Astrocyte (in vitro differentiated cells and primary cell): ENCODE data around the gene CACNA2D1. TPM values are rescaled to one million over a fixed set of nuclear protein-coding genes. Genes with fewer than 3 reads are reported as not detected.

Source experiments
- DNase-seq: peaks from one replicate; pipeline ENCODE4 v3.0.0-alpha.2; 2010; ENCODE audit warnings: low read depth
- FAIRE-seq: peaks from 2 replicates; lab custom pipeline; 2011; peaks lifted over from hg19 to GRCh38; lab: Jason Lieb, UNC
- H2AFZ ChIP-seq: 2 replicates; pipeline ENCODE4 v1.6.0; 2012; ENCODE audit warnings: low read depth, low read length, inconsistent platforms
- H3K27ac ChIP-seq: 2 replicates; pipeline ENCODE4 v1.5.1; 2011; ENCODE audit warnings: low read depth, low read length, inconsistent platforms
- H3K27me3 ChIP-seq: 2 replicates; pipeline ENCODE4 v1.6.0; 2011; ENCODE audit warnings: low read length, inconsistent platforms; ENCODE audit not compliant: insufficient read depth
- H3K36me3 ChIP-seq: 2 replicates; pipeline ENCODE4 v1.5.1; 2011; ENCODE audit warnings: low read length, inconsistent platforms; ENCODE audit not compliant: insufficient read depth
- H3K4me1 ChIP-seq: 2 replicates; pipeline ENCODE4 v1.5.1; 2011; ENCODE audit warnings: low read length, inconsistent platforms; ENCODE audit not compliant: insufficient read depth
- H3K4me2 ChIP-seq: 2 replicates; pipeline ENCODE4 v1.6.0; 2012; ENCODE audit warnings: low read length, inconsistent platforms
- H3K4me3 ChIP-seq: 2 replicates; pipeline ENCODE4 v1.5.1; 2011; ENCODE audit warnings: low read depth, mild to moderate bottlenecking, low read length, inconsistent platforms; ENCODE audit not compliant: insufficient read depth
- H3K79me2 ChIP-seq: 2 replicates; pipeline ENCODE4 v1.6.0; 2012; ENCODE audit warnings: mild to moderate bottlenecking, low read length, inconsistent platforms; ENCODE audit not compliant: insufficient read depth
- H3K9ac ChIP-seq: 2 replicates; pipeline ENCODE4 v1.6.0; 2012; ENCODE audit warnings: mild to moderate bottlenecking, low read length, inconsistent platforms
- H3K9me3 ChIP-seq: 2 replicates; pipeline ENCODE4 v1.5.1; 2012; ENCODE audit warnings: low read depth, mild to moderate bottlenecking, low read length, inconsistent platforms; ENCODE audit not compliant: insufficient read depth
- H4K20me1 ChIP-seq: 2 replicates; pipeline ENCODE4 v1.6.0; 2012; ENCODE audit warnings: low read length, inconsistent platforms; ENCODE audit not compliant: insufficient read depth
- H3K27ac Mint-ChIP-seq: one replicate; pipeline ENCODE4 v1.8.0; 2021; ENCODE audit warnings: mild to moderate bottlenecking, mixed read lengths; ENCODE audit not compliant: unreplicated experiment
- H3K27me3 Mint-ChIP-seq: one replicate; pipeline ENCODE4 v1.8.0; 2021; ENCODE audit warnings: low read depth, mixed read lengths; ENCODE audit not compliant: unreplicated experiment
- H3K36me3 Mint-ChIP-seq: one replicate; pipeline ENCODE4 v1.8.0; 2021; ENCODE audit warnings: low read depth, mixed read lengths; ENCODE audit not compliant: unreplicated experiment
- H3K4me1 Mint-ChIP-seq: one replicate; pipeline ENCODE4 v1.8.0; 2021; ENCODE audit warnings: low read depth, mixed read lengths; ENCODE audit not compliant: unreplicated experiment
- H3K4me3 Mint-ChIP-seq: one replicate; pipeline ENCODE4 v1.8.0; 2021; ENCODE audit warnings: mild to moderate bottlenecking, moderate library complexity, mixed read lengths; ENCODE audit not compliant: unreplicated experiment
- H3K9me3 Mint-ChIP-seq: one replicate; pipeline ENCODE4 v1.8.0; 2021; ENCODE audit warnings: mild to moderate bottlenecking, mixed read lengths; ENCODE audit not compliant: unreplicated experiment
- CTCF ChIP-seq: IDR thresholded peaks from 2 replicates; pipeline ENCODE4 v1.5.1; 2011; ENCODE audit warnings: low read depth, mild to moderate bottlenecking, inconsistent platforms, low read length, moderate library complexity; ENCODE audit not compliant: insufficient read depth
- EZH2 ChIP-seq: IDR thresholded peaks from 2 replicates; pipeline ENCODE4 v1.6.1; 2012; ENCODE audit warnings: mild to moderate bottlenecking, low read length, inconsistent platforms; ENCODE audit not compliant: insufficient read depth
- total RNA-seq: library from RNA; stranded (reverse); gene quantifications from 2 replicates; pipeline ENCODE4 v1.2.1, GENCODE V29; 2021

CACNA2D1 gene
- total RNA-seq, 1 donor from 2014 or later, result 53.4 TPM

- no peaks in the 10 kb centered on the region for H3K27me3 Mint-ChIP-seq
- no peak for DNase-seq
- Histone ChIP-seq H2AFZ (no peak overlapping the region), H3K27me3 (no peaks in the 10 kb centered on the region), H3K4me2 (no peak overlapping the region), H3K4me3 (no peak overlapping the region), H3K79me2 (no peaks in the 10 kb centered on the region), H3K36me3 (no peaks in the 10 kb centered on the region), H3K27ac (no peak overlapping the region), H4K20me1 (peaks cover 23% of the 10 kb centered on the region), H3K9me3 (no peaks in the 10 kb centered on the region), H3K9ac (no peak overlapping the region), H3K4me1 (no peaks in the 10 kb centered on the region)
- peak; percentile 81 for FAIRE-seq
- no peak overlapping the region for H3K27ac Mint-ChIP-seq
- no peaks in the 10 kb centered on the region for H3K36me3 Mint-ChIP-seq
- peaks cover 14% of the 10 kb centered on the region for H3K4me1 Mint-ChIP-seq
- H3K9me3 Mint-ChIP-seq, result no peaks in the 10 kb centered on the region
- TF ChIP-seq EZH2 (no peak), CTCF (no peak)
- H3K4me3 Mint-ChIP-seq, result no peak overlapping the region
Measured at GRCh38 chr7:82270870-82271269, 172.7 kb downstream of the CACNA2D1 start.

- H3K4me3 Mint-ChIP-seq, result no peak overlapping the region
- no peak for FAIRE-seq
Measured at GRCh38 chr7:82268632-82269031, 174.9 kb downstream of the CACNA2D1 start.

More at GRCh38 chr7:82268632-82269031, 174.9 kb downstream of the CACNA2D1 start:
- no peak overlapping the region for H2AFZ ChIP-seq
- H3K4me3 ChIP-seq, result no peak overlapping the region
- H3K27ac ChIP-seq, result no peak overlapping the region
- H3K4me2 ChIP-seq, result no peak overlapping the region
- DNase-seq, result no peak
- H3K9ac ChIP-seq, result no peak overlapping the region
- peaks cover 19% of the 10 kb centered on the region for H4K20me1 ChIP-seq
- H3K9me3 Mint-ChIP-seq, result no peaks in the 10 kb centered on the region
- no peaks in the 10 kb centered on the region for H3K36me3 ChIP-seq
- H3K27me3 ChIP-seq, result no peaks in the 10 kb centered on the region
- H3K79me2 ChIP-seq, result no peaks in the 10 kb centered on the region
- no peaks in the 10 kb centered on the region for H3K9me3 ChIP-seq
- H3K27me3 Mint-ChIP-seq, result no peaks in the 10 kb centered on the region
- H3K4me1 ChIP-seq, result no peaks in the 10 kb centered on the region
- H3K36me3 Mint-ChIP-seq, result no peaks in the 10 kb centered on the region
- H3K27ac Mint-ChIP-seq, result no peak overlapping the region
- no peak for TF ChIP-seq CTCF
- TF ChIP-seq EZH2, result no peak
- H3K4me1 Mint-ChIP-seq, result peaks cover 12% of the 10 kb centered on the region
